ENCODE results near the gene CPLX3.

Gene CPLX3

GRCh38 chr15:74832826-74833225 lies 6.4 kb downstream of the CPLX3 start:
- TF ChIP-seq, protein P1, sequence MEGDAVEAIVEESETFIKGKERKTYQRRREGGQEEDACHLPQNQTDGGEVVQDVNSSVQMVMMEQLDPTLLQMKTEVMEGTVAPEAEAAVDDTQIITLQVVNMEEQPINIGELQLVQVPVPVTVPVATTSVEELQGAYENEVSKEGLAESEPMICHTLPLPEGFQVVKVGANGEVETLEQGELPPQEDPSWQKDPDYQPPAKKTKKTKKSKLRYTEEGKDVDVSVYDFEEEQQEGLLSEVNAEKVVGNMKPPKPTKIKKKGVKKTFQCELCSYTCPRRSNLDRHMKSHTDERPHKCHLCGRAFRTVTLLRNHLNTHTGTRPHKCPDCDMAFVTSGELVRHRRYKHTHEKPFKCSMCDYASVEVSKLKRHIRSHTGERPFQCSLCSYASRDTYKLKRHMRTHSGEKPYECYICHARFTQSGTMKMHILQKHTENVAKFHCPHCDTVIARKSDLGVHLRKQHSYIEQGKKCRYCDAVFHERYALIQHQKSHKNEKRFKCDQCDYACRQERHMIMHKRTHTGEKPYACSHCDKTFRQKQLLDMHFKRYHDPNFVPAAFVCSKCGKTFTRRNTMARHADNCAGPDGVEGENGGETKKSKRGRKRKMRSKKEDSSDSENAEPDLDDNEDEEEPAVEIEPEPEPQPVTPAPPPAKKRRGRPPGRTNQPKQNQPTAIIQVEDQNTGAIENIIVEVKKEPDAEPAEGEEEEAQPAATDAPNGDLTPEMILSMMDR (IDR thresholded peaks at IDR 0.05; ENCODE audit: low read depth, low read length) = no peak
- H3K4me3 ChIP-seq (ENCODE audit: low read depth, low read length) = no peak overlapping the region

GRCh38 chr15:74833376-74834107 lies 7.1 kb downstream of the CPLX3 start:
- H3K4me3 ChIP-seq (ENCODE audit: low read depth, low read length) = no peak overlapping the region

DNA sequence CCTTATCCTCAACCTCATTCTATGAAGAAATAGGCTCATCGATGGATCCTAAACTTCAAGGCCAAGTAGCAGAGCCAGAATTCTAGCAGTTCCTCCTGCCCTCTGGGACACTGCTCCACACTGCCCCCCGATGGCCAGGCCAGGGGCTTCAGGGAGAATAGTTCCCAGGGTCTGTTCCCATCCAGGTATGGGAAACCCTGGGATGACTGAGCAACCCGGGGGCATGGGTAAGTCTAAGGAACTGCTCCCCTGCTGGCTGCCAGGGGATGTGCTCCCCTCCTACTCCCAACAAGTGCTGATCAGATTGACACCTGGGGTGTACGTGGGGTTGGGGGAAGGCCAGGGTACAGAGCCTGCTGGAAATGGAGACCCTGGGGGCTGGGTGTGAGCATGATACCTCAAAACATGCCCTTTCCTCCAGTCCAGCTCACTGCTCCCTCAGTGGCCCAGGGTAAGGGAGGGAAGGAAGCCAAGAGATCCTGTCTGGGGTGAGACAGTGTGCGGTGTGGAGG lies 8.9 kb downstream of the CPLX3 start:
- TF ChIP-seq, protein P1 (IDR thresholded peaks at IDR 0.05; ENCODE audit: low read depth, low read length) = peak; percentile 90
- H3K4me3 ChIP-seq (ENCODE audit: low read depth, low read length) = no peak overlapping the region

More at GRCh38 chr15:74833376-74834107, 7.1 kb downstream of the CPLX3 start:
- TF ChIP-seq, protein P1 (IDR thresholded peaks at IDR 0.05; ENCODE audit: low read depth, low read length) = no peak

DNA sequence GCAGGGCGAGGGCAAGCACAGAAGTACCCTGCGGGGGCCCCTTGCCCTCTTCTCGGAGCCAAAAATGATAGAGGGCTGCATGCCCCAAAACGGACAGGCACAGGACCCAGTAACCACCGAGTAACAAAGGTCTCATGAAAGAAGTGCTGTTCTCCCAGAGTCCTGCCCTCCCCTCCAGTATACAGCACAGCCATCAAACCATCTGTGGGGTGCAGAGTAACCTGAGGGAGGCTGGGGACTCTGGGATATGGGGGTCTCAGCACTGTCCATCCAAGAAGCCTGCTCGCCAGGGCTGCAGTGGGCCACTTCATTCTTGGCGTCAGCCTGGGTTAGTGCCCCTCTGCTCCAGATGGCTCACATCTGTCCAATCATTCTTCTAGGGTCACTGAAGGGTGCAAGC lies 10.4 kb downstream of the CPLX3 start:
- H3K4me3 ChIP-seq (ENCODE audit: low read depth, low read length) = no peak overlapping the region
- TF ChIP-seq, protein P1 (IDR thresholded peaks at IDR 0.05; ENCODE audit: low read depth, low read length) = no peak

DNA sequence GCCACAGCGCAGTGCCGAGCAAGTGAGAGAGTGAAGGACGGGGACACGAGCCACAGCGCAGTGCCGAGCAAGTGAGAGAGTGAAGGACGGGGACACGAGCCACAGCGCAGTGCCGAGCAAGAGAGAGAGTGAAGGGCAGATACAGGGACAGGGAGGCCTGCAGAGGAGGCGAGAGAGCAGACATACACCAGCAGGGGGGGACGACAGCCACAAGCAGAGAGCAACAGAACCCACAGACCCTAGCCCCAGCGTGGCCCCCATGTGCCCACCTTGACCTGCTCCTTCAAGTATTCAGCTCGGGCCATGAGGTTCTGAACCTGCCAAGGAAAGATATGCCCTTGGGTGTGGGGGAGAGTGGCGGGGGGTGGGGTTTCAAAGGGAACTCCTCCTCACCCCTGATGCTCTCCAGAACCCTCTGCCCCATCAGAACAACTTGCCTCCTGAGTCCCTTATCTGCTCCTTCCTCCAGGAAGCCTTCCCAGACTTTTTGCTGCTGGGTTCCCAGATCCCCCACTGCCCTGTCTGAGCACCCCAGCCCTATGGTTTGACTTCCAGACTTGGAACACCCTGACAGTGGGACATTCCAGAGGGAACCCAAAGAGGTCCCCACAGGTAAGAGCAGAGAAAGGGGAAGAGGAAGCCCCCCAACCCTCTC lies 11.2 kb downstream of the CPLX3 start:
- no peak overlapping the region for H3K4me3 ChIP-seq (ENCODE audit: low read depth, low read length)
- TF ChIP-seq, protein P1 (IDR thresholded peaks at IDR 0.05; ENCODE audit: low read depth, low read length) = no peak

- TF ChIP-seq, protein P1 (IDR thresholded peaks at IDR 0.05; ENCODE audit: low read depth, low read length) = no peak
Observed at GRCh38 chr15:74838137-74838516, 11.7 kb downstream of the CPLX3 start.

More at GRCh38 chr15:74838137-74838516, 11.7 kb downstream of the CPLX3 start:
- no peak overlapping the region for H3K4me3 ChIP-seq (ENCODE audit: low read depth, low read length)

All from WI38 (cell line).